T-helper 2 cell (primary cell): Measurements from ENCODE around the gene LY6G6C.

Source experiments
- DNase-seq, 5 experiments: peaks; one replicate each; pipeline versions ENCODE4 v3.0.0 to v3.0.0-alpha.2; 2012 to 2022

Gene LY6G6C

GRCh38 chr6:31702819-31703716 lies 18.5 kb downstream of the LY6G6C start, which contains the start of gene ABHD16A:
Gene ABHD16A (minus strand): TSS chr6:31703324. CDS start chr6:31703281, 43 bp downstream.
- DNase-seq, result peak; percentile 90 to 99 (median 95)

- peak in 2 of 5 experiments; percentile 6 to 42 for DNase-seq
These were observed 19.1 kb downstream of the LY6G6C start for GRCh38 chr6:31702405-31702818.

GRCh38 chr6:31701666-31702404 lies 19.7 kb downstream of the LY6G6C start:
- no peak for DNase-seq

- no peak for DNase-seq
These were observed 20.7 kb downstream of the LY6G6C start for GRCh38 chr6:31700740-31701401.

- DNase-seq, result peak in 1 of 5 experiments; percentile 49
These were observed 24.0 kb downstream of the LY6G6C start for GRCh38 chr6:31697555-31697954.

GRCh38 chr6:31693535-31693934 lies 28.0 kb downstream of the LY6G6C start:
- DNase-seq, result no peak

GRCh38 chr6:31692886-31693285 lies 28.7 kb downstream of the LY6G6C start:
- no peak for DNase-seq

- no peak for DNase-seq
These were observed 29.2 kb downstream of the LY6G6C start for GRCh38 chr6:31692353-31692752.

GRCh38 chr6:31691564-31692108 lies 29.9 kb downstream of the LY6G6C start:
- DNase-seq, result no peak

GRCh38 chr6:31691078-31691463 lies 30.5 kb downstream of the LY6G6C start:
- no peak for DNase-seq

- DNase-seq, result no peak
These were observed 31.1 kb downstream of the LY6G6C start for GRCh38 chr6:31690231-31691077.

GRCh38 chr6:31689249-31690110 lies 32.1 kb downstream of the LY6G6C start:
- no peak for DNase-seq

GRCh38 chr6:31687860-31688693 lies 33.5 kb downstream of the LY6G6C start:
- DNase-seq, result no peak

- DNase-seq, result no peak
These were observed 34.2 kb downstream of the LY6G6C start for GRCh38 chr6:31687321-31687720.

GRCh38 chr6:31686483-31686882 lies 35.1 kb downstream of the LY6G6C start:
- no peak for DNase-seq

- no peak for DNase-seq
These were observed 38.0 kb downstream of the LY6G6C start for GRCh38 chr6:31683591-31683990.

- DNase-seq, result peak in 3 of 5 experiments; percentile 25 to 51 (median 38)
These were observed 40.3 kb downstream of the LY6G6C start for GRCh38 chr6:31681135-31681671.

- peak in 3 of 5 experiments; percentile 44 to 75 (median 45) for DNase-seq
These were observed 41.1 kb downstream of the LY6G6C start, which contains the start of gene LY6G5C for GRCh38 chr6:31680226-31681134. Gene LY6G5C (minus strand): TSS chr6:31681067. CDS start chr6:31680373, 694 bp downstream.
